DOHH2 (cell line): ENCODE data around the gene TSPAN33.

Source experiments
- H3F3A ChIP-seq: fragments of 200-600 bp; sonication (generic), shearing (Covaris generic); 2 replicates; pipeline ENCODE4 v1.6.0; 2016; ENCODE audit warnings: antibody characterized with exemption, mild to moderate bottlenecking; ENCODE audit not compliant: control insufficient read depth, insufficient read depth
- H3K27ac ChIP-seq: fragments of 200-600 bp; sonication (generic); 2 replicates; pipeline ENCODE4 v1.5.1; 2014; ENCODE audit warnings: low read depth, mild to moderate bottlenecking, low read length, moderate library complexity
- H3K27me3 ChIP-seq: fragments of 200-600 bp; sonication (generic); 2 replicates; pipeline ENCODE4 v1.6.1; 2014; ENCODE audit warnings: mild to moderate bottlenecking, low read length, mixed read lengths; ENCODE audit not compliant: control insufficient read depth
- H3K36me3 ChIP-seq: fragments of 200-600 bp; sonication (generic); 2 replicates; pipeline ENCODE4 v1.6.1; 2014; ENCODE audit warnings: mild to moderate bottlenecking, low read length, moderate library complexity, mixed read lengths; ENCODE audit not compliant: control insufficient read depth
- H3K4me1 ChIP-seq: fragments of 200-600 bp; sonication (generic); 2 replicates; pipeline ENCODE4 v1.6.1; 2014; ENCODE audit warnings: mild to moderate bottlenecking, low read length, mixed read lengths; ENCODE audit not compliant: control insufficient read depth
- H3K4me2 ChIP-seq: fragments of 200-600 bp; sonication (generic); 2 replicates; pipeline ENCODE4 v1.6.0; 2014; ENCODE audit warnings: mild to moderate bottlenecking, low read length, moderate library complexity
- H3K4me3 ChIP-seq: fragments of 200-600 bp; sonication (generic); 2 replicates; pipeline ENCODE4 v1.5.1; 2014; ENCODE audit warnings: mild to moderate bottlenecking, low read length, mixed read lengths
- H3K79me2 ChIP-seq: fragments of 200-600 bp; sonication (generic); 2 replicates; pipeline ENCODE4 v1.6.1; 2014; ENCODE audit warnings: mild to moderate bottlenecking, low read length, mixed read lengths; ENCODE audit not compliant: control insufficient read depth
- H3K9me2 ChIP-seq: fragments of 200-600 bp; sonication (generic); replicated peaks from 2 replicates; pipeline ENCODE4 v1.6.1; 2014; ENCODE audit warnings: mild to moderate bottlenecking, low read length, mixed read lengths; ENCODE audit not compliant: control insufficient read depth
- H3K9me3 ChIP-seq: fragments of 200-600 bp; sonication (generic); 2 replicates; pipeline ENCODE4 v1.6.1; 2014; ENCODE audit warnings: antibody characterized with exemption, low read length, mixed read lengths; ENCODE audit not compliant: control insufficient read depth, insufficient read depth
- H4K20me1 ChIP-seq: fragments of 200-600 bp; sonication (generic); 2 replicates; pipeline ENCODE4 v1.6.0; 2014; ENCODE audit warnings: low read depth, mild to moderate bottlenecking, antibody characterized with exemption, low read length, moderate library complexity; ENCODE audit not compliant: control insufficient read depth, insufficient read depth
- EZH2phosphoT487 ChIP-seq: fragments of 200-600 bp; sonication (generic); IDR thresholded peaks from 2 replicates; pipeline ENCODE4 v1.6.1; 2017; ENCODE audit warnings: borderline replicate concordance, mild to moderate bottlenecking, antibody characterized with exemption, low read length, moderate library complexity, mixed read lengths
- TF ChIP-seq, protein P1 (sequence below): fragments of 200-600 bp; sonication (generic); IDR thresholded peaks from one replicate; pipeline ENCODE4 v1.5.1; 2014; ENCODE audit warnings: antibody characterized with exemption, mild to moderate bottlenecking, low read depth, low read length; ENCODE audit not compliant: poor library complexity, severe bottlenecking

Gene TSPAN33

GRCh38 chr7:129197771-129198170 lies 53.3 kb downstream of the TSPAN33 start:
- H3K79me2 ChIP-seq = no peaks in the 10 kb centered on the region
- no peak for TF ChIP-seq EZH2phosphoT487
- TF ChIP-seq, protein P1, sequence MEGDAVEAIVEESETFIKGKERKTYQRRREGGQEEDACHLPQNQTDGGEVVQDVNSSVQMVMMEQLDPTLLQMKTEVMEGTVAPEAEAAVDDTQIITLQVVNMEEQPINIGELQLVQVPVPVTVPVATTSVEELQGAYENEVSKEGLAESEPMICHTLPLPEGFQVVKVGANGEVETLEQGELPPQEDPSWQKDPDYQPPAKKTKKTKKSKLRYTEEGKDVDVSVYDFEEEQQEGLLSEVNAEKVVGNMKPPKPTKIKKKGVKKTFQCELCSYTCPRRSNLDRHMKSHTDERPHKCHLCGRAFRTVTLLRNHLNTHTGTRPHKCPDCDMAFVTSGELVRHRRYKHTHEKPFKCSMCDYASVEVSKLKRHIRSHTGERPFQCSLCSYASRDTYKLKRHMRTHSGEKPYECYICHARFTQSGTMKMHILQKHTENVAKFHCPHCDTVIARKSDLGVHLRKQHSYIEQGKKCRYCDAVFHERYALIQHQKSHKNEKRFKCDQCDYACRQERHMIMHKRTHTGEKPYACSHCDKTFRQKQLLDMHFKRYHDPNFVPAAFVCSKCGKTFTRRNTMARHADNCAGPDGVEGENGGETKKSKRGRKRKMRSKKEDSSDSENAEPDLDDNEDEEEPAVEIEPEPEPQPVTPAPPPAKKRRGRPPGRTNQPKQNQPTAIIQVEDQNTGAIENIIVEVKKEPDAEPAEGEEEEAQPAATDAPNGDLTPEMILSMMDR = no peak

GRCh38 chr7:129199406-129199805 lies 54.9 kb downstream of the TSPAN33 start:
- Histone ChIP-seq H3K4me2 (no peak overlapping the region), H3K27ac (no peak overlapping the region), H3F3A (no peaks in the 10 kb centered on the region), H3K36me3 (no peaks in the 10 kb centered on the region), H3K27me3 (no peaks in the 10 kb centered on the region), H3K4me3 (no peak overlapping the region), H4K20me1 (no peaks in the 10 kb centered on the region), H3K9me2 (no peaks in the 10 kb centered on the region), H3K4me1 (peaks cover 6% of the 10 kb centered on the region), H3K9me3 (no peaks in the 10 kb centered on the region), H3K79me2 (no peaks in the 10 kb centered on the region)
- TF ChIP-seq, protein P1 = no peak
- no peak for TF ChIP-seq EZH2phosphoT487

More at GRCh38 chr7:129197771-129198170, 53.3 kb downstream of the TSPAN33 start:
- Histone ChIP-seq H3F3A (no peaks in the 10 kb centered on the region), H4K20me1 (no peaks in the 10 kb centered on the region), H3K36me3 (no peaks in the 10 kb centered on the region), H3K4me3 (no peak overlapping the region), H3K9me3 (no peaks in the 10 kb centered on the region), H3K4me1 (peaks cover 6% of the 10 kb centered on the region), H3K27ac (no peak overlapping the region), H3K9me2 (no peaks in the 10 kb centered on the region), H3K4me2 (no peak overlapping the region), H3K27me3 (no peaks in the 10 kb centered on the region)

DNA sequence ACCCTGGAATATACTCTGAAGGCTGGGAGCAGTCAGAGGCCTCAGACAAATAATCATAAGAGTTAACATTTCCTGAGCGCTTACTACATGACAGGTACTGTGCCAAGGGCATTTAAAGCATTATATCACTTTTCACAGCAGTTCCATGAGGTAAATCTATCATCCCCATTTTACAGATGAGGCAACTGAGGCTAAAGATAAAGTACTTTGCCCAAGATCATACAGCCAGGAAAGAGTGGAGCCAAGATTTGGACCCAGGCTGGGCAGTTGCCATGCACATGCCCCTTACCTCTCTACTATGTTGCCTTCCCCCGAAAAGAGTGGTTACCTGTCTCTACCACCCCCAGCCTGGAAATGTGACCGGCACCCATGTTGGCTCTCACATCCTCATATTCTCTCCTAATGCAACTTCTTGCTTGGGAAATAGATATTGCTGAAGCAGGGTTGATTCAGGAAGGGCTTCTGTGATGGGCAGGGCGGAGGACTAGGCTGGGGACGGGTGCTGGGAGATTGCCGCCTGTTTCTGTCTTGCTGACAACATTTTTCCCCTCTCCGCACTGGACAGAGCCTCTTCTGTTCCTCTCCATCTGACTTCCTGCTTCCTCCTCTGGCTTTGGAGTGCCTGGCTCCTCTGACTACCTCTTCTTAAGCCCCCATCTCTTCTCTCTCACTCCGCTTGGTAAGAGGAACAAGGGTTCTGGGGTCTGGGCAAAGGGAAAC lies 57.7 kb downstream of the TSPAN33 start:
- TF ChIP-seq, protein P1 = no peak
- TF ChIP-seq EZH2phosphoT487 = no peak
- no peaks in the 10 kb centered on the region for H3F3A ChIP-seq
- H3K79me2 ChIP-seq = no peaks in the 10 kb centered on the region
- H3K9me3 ChIP-seq = no peaks in the 10 kb centered on the region
- H3K36me3 ChIP-seq = no peaks in the 10 kb centered on the region
- no peaks in the 10 kb centered on the region for H3K9me2 ChIP-seq
- H3K27me3 ChIP-seq = no peaks in the 10 kb centered on the region
- peaks cover 5% of the 10 kb centered on the region for H3K4me1 ChIP-seq
- no peak overlapping the region for H3K27ac ChIP-seq
- H3K4me3 ChIP-seq = no peak overlapping the region
- H4K20me1 ChIP-seq = no peaks in the 10 kb centered on the region
- H3K4me2 ChIP-seq = no peak overlapping the region
